Measurements from ENCODE around the gene MRPL11. TPM values are rescaled to one million over a fixed set of nuclear protein-coding genes. Genes with fewer than 3 reads are reported as not detected.

MRPL11 gene
- polyA plus RNA-seq, 3 donors: 30.2 to 53.6 (median 42.9) TPM

- no peak overlapping the region for H3K27ac ChIP-seq (ENCODE audit: low read depth, low read length)
- 67 to 82% (median 79%) methylated on average over 6 of the region's 6 CpGs for WGBS, 3 donors
These were observed 25.5 kb downstream of the MRPL11 start for GRCh38 chr11:66413167-66413566.

GRCh38 chr11:66412110-66412509 is 26.5 kb downstream of the MRPL11 start:
- H3K27ac ChIP-seq (ENCODE audit: low read depth, low read length): no peak overlapping the region
- WGBS, 3 donors: 57 to 80% (median 72%) methylated on average over 6 to 7 of the region's 7 CpGs

GRCh38 chr11:66411323-66411722 is 27.3 kb downstream of the MRPL11 start:
- no peak overlapping the region for H3K27ac ChIP-seq (ENCODE audit: low read depth, low read length)
- WGBS, 3 donors: 59 to 72% (median 67%) methylated on average over 4 of the region's 4 CpGs

- 57 to 86% (median 86%) methylated on average over 12 of the region's 12 CpGs for WGBS, 3 donors
- no peak overlapping the region for H3K27ac ChIP-seq (ENCODE audit: low read depth, low read length)
These were observed 28.5 kb downstream of the MRPL11 start for GRCh38 chr11:66410191-66410590.

GRCh38 chr11:66409226-66409625 is 29.4 kb downstream of the MRPL11 start:
- 19 to 22% (median 21%) methylated on average over 15 of the region's 15 CpGs for WGBS, 3 donors
- no peak overlapping the region for H3K27ac ChIP-seq (ENCODE audit: low read depth, low read length)

GRCh38 chr11:66408488-66409214 is 30.0 kb downstream of the MRPL11 start:
- no peak overlapping the region for H3K27ac ChIP-seq (ENCODE audit: low read depth, low read length)
- 0 to 2% (median 1%) methylated on average over 52 to 63 of the region's 63 CpGs for WGBS, 3 donors

GRCh38 chr11:66407651-66408050 is 31.0 kb downstream of the MRPL11 start:
- no peak overlapping the region for H3K27ac ChIP-seq (ENCODE audit: low read depth, low read length)
- WGBS, 3 donors: 48 to 69% (median 59%) methylated on average over 5 of the region's 5 CpGs

GRCh38 chr11:66393954-66394353 is 44.7 kb downstream of the MRPL11 start:
- H3K27ac ChIP-seq (ENCODE audit: low read depth, low read length): no peak overlapping the region
- WGBS, 3 donors: 67 to 83% (median 76%) methylated on average over 3 of the region's 3 CpGs

- WGBS, 3 donors: 68 to 83% (median 68%) methylated on average over 6 of the region's 6 CpGs
- H3K27ac ChIP-seq (ENCODE audit: low read depth, low read length): no peak overlapping the region
These were observed 47.3 kb downstream of the MRPL11 start for GRCh38 chr11:66391322-66391721.

- WGBS, 3 donors: 28 to 33% (median 29%) methylated on average over 8 of the region's 8 CpGs
These were observed 49.8 kb downstream of the MRPL11 start for GRCh38 chr11:66388780-66389386.

GRCh38 chr11:66386171-66387069 is 52.2 kb downstream of the MRPL11 start:
- 7 to 8% (median 8%) methylated on average over 20 of the region's 20 CpGs for WGBS, 3 donors
- no peak overlapping the region for H3K27ac ChIP-seq (ENCODE audit: low read depth, low read length)

More at GRCh38 chr11:66388780-66389386, 49.8 kb downstream of the MRPL11 start:
- no peak overlapping the region for H3K27ac ChIP-seq (ENCODE audit: low read depth, low read length)

Other genes starting within 250 kb of the MRPL11 start
- gene KLC2, start 181.1 kb downstream of the MRPL11 start, polyA plus RNA-seq: 10 to 100 TPM in 2 of 3 donors, 1 to 10 TPM in 1; 7.1 to 14.4 (median 14.2) TPM
- gene RAB1B, start 170.2 kb downstream of the MRPL11 start, polyA plus RNA-seq: 100 to 1,000 TPM in 2 of 3 donors, 10 to 100 TPM in 1; 70.3 to 188 (median 183) TPM
- gene CNIH2, start 160.7 kb downstream of the MRPL11 start, polyA plus RNA-seq: 1 to 10 TPM in 1 of 3 donors, under 1 TPM in 1, not detected in 1; 0.16 to 1.3 TPM
- 10 to 100 TPM; 62.9 to 84.3 (median 78.5) TPM for gene YIF1A, start 149.7 kb downstream of the MRPL11 start, polyA plus RNA-seq
- 1 to 10 TPM in 1 of 3 donors, under 1 TPM in 2; 0.22 to 1.3 (median 0.75) TPM for gene TMEM151A, start 147.0 kb downstream of the MRPL11 start, polyA plus RNA-seq
- gene CD248, start 121.8 kb downstream of the MRPL11 start, polyA plus RNA-seq: 100 to 1,000 TPM in 1 of 3 donors, 10 to 100 TPM in 2; 22.3 to 327 (median 55.8) TPM
- gene RIN1, start 102.4 kb downstream of the MRPL11 start, polyA plus RNA-seq: 1 to 10 TPM; 4.8 to 9.0 (median 6.5) TPM
- gene BRMS1, start 93.7 kb downstream of the MRPL11 start, polyA plus RNA-seq: 10 to 100 TPM; 33.5 to 40.2 (median 36.4) TPM
- 10 to 100 TPM; 12.5 to 19.9 (median 17.9) TPM for gene B4GAT1, start 91.2 kb downstream of the MRPL11 start, polyA plus RNA-seq
- 1 to 10 TPM; 6.7 to 9.4 (median 6.8) TPM for gene SLC29A2, start 67.1 kb downstream of the MRPL11 start, polyA plus RNA-seq
- under 1 TPM in 2 of 3 donors, not detected in 1; 0.06 to 0.07 TPM for gene NPAS4, start 17.8 kb downstream of the MRPL11 start, polyA plus RNA-seq
- gene PELI3, start 28.1 kb upstream of the MRPL11 start, polyA plus RNA-seq: 10 to 100 TPM in 1 of 3 donors, 1 to 10 TPM in 2; 3.9 to 10.0 (median 5.8) TPM
- gene DPP3, start 41.6 kb upstream of the MRPL11 start, polyA plus RNA-seq: 10 to 100 TPM; 15.1 to 29.0 (median 18.6) TPM
- 10 to 100 TPM; 11.5 to 15.5 (median 12.3) TPM for gene BBS1, start 71.8 kb upstream of the MRPL11 start, polyA plus RNA-seq
- 10 to 100 TPM in 2 of 3 donors, 1 to 10 TPM in 1; 8.2 to 12.2 (median 10.8) TPM for gene ZDHHC24, start 107.2 kb upstream of the MRPL11 start, polyA plus RNA-seq
- gene ACTN3, start 108.1 kb upstream of the MRPL11 start, polyA plus RNA-seq: under 1 TPM in 2 of 3 donors, not detected in 1; 0.03 to 0.15 TPM
- 10 to 100 TPM; 22.4 to 73.7 (median 40.3) TPM for gene CTSF, start 129.8 kb upstream of the MRPL11 start, polyA plus RNA-seq
- under 1 TPM in 2 of 3 donors, not detected in 1; 0.04 to 0.17 TPM for gene CCDC87, start 154.2 kb upstream of the MRPL11 start, polyA plus RNA-seq
- gene CCS, start 154.3 kb upstream of the MRPL11 start, polyA plus RNA-seq: 10 to 100 TPM; 33.7 to 45.1 (median 41.2) TPM
- gene RBM14, start 177.8 kb upstream of the MRPL11 start, polyA plus RNA-seq: 10 to 100 TPM; 21.1 to 35.3 (median 33.4) TPM
- 100 to 1,000 TPM in 1 of 3 donors, 10 to 100 TPM in 2; 79.9 to 103 (median 97.5) TPM for gene RBM4, start 199.9 kb upstream of the MRPL11 start, polyA plus RNA-seq
- 10 to 100 TPM in 2 of 3 donors, 1 to 10 TPM in 1; 9.5 to 13.5 (median 10.1) TPM for gene RBM4B, start 239.0 kb upstream of the MRPL11 start, polyA plus RNA-seq

Measured in adipose tissue (tissue), 3 donors.